GM18505 (cell line): ENCODE data around the gene IL2RG.

ENCODE experiments used
- ATAC-seq: cut with Tn5 transposase; IDR thresholded peaks from one replicate; pipeline ENCODE4 v1.9.1; 2021; ENCODE audit not compliant: unreplicated experiment
- POLR2A ChIP-seq: IDR thresholded peaks from 4 replicates; pipeline ENCODE4 v1.6.1; 2011; ENCODE audit warnings: borderline replicate concordance; ENCODE audit not compliant: insufficient read depth, insufficient read length; ENCODE audit errors: extremely low read depth

The IL2RG gene

DNA sequence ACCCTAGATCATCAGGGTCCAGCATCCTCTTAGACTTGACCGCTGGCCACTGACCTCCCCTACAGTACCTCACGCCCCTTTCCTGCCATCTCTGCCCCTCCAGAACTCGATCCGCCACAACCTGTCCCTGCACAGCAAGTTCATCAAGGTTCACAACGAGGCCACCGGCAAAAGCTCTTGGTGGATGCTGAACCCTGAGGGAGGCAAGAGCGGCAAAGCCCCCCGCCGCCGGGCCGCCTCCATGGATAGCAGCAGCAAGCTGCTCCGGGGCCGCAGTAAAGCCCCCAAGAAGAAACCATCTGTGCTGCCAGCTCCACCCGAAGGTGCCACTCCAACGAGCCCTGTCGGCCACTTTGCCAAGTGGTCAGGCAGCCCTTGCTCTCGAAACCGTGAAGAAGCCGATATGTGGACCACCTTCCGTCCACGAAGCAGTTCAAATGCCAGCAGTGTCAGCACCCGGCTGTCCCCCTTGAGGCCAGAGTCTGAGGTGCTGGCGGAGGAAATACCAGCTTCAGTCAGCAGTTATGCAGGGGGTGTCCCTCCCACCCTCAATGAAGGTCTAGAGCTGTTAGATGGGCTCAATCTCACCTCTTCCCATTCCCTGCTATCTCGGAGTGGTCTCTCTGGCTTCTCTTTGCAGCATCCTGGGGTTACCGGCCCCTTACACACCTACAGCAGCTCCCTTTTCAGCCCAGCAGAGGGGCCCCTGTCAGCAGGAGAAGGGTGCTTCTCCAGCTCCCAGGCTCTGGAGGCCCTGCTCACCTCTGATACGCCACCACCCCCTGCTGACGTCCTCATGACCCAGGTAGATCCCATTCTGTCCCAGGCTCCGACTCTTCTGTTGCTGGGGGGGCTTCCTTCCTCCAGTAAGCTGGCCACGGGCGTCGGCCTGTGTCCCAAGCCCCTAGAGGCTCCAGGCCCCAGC lies 10.5 kb downstream of the IL2RG start:
- no peak for TF ChIP-seq POLR2A
- ATAC-seq, result no peak

DNA sequence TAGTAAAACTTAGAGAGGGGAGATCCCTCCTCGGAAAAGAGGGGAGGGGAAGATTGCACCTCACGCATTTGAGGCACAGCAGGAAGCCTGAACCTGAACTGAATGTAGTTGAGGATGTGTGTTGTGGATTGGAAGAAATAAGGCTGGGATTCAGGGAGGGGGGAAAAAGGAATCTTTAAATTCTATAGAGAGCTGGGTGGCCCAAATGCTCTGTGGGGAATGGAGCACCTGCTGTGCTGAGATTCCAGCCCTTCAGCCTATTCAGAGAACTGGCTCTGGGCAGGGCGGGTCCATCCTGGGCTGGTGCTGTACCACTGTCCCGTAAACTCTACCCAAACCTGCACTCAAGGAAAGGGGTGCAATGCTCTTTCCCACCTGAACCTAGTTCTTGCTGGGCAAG lies 11.6 kb downstream of the IL2RG start:
- TF ChIP-seq POLR2A, result no peak
- no peak for ATAC-seq

DNA sequence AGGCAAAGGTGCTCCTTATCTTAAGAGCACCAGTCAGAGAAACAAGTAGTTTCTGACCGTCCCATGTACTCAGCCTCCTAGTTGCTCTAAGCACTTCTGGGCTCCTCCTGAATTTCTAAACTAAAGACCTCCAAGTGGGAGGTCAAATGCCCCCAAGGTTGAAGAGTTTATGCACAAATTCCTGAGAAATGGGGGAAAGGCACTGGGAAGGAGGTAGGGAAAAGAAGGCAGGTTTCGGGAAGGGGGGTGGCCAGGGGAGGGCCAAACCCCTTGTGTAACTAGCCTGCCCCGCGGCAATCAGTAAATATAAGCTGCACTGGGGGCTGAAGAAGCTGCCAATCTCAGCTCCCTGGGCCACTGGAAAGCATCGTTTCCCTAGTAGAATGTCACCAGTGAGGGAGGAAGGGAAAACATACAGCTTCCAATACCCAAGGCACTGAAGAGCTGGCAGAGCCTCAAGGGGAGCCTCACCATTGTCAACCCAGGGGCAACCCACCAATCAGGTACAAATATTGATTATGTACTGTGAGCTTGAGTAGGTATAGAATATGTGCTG lies 12.3 kb downstream of the IL2RG start:
- ATAC-seq, result no peak
- no peak for TF ChIP-seq POLR2A

DNA sequence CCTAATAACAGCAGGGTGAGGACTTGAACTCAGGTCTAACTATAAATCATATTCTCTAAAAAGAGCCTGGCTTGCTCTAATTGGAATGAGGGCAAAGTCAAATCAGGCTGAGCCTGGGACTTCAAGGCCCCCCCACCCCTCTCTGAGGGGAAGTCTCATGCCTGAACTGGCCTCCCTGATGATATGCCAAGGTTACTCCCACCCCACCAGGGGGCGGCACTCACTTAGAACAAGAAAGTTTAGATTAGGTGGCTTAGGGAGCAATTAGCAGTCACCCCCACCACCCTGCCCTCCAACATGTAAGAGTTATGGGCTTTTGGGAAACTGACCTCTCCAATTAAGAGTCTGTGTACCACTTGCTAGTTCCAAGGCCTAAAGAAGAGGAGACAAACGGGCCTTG lies 13.1 kb downstream of the IL2RG start:
- no peak for ATAC-seq
- no peak for TF ChIP-seq POLR2A

DNA sequence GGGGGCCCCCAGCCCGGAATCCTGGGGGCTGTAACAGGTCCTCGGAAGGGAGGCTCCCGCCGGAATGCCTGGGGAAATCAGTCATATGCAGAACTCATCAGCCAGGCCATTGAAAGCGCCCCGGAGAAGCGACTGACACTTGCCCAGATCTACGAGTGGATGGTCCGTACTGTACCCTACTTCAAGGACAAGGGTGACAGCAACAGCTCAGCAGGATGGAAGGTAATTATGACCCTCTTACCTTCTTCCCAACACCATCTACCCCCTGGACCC lies 14.7 kb downstream of the IL2RG start:
- ATAC-seq, result no peak
- no peak for TF ChIP-seq POLR2A

DNA sequence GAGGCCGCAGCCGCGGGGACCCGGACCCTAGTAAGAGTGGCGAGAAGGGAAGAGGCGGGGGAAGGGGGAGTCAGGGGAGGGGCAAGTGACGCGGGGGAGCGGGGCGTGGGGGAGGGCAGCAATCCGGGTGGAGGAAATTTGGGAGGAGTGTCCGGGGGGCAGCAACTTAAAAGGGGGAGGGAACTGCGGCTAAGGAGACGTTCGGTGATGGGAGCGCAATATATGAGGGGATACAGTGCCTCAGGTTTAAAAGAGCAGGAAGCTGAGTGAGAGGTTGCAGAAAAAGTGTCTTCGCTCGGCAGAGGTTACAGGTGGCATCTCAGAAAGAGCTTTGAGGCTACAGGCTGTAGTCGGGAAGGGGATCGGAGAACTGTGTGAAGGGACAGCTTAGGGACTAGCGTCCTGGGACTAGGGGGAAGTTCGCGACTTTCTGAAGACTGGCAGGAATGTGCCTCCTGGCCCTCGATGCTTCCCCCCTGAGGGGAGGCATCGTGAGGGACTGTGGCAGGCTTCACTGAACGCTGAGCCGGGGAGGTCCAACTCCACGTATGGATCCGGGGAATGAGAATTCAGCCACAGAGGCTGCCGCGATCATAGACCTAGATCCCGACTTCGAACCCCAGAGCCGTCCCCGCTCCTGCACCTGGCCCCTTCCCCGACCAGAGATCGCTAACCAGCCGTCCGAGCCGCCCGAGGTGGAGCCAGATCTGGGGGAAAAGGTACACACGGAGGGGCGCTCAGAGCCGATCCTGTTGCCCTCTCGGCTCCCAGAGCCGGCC lies 15.2 kb downstream of the IL2RG start:
- no peak for TF ChIP-seq POLR2A
- ATAC-seq, result peak; percentile 18

DNA sequence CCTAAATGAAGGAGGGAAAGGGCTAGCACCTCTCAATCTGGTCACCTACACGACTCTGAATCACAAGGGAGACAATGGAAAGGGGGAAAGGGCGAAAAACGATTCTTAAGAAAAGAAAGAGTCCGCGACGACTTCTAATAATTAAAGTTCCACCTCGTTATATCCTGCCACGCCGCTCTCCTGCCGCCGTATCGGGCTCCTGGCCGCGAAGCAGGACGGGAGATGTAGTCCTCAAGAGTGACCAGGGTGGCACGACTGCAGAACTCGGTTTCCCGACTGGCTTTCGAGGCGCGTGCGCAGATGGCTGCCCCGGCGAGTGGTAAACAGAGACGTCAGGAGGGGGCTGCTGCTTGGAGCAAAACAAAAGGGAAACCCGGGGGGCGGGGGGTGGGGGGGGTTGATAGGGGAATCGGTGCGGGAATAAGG lies 15.8 kb downstream of the IL2RG start, which contains the start of gene FOXO4:
Gene FOXO4, plus strand, starts transcription at position 297 of the 426 bp plus-strand sequence. CDS start 678 bp downstream, outside the sequence.
- peak; percentile 83 for ATAC-seq
- peak; percentile 53 for TF ChIP-seq POLR2A

DNA sequence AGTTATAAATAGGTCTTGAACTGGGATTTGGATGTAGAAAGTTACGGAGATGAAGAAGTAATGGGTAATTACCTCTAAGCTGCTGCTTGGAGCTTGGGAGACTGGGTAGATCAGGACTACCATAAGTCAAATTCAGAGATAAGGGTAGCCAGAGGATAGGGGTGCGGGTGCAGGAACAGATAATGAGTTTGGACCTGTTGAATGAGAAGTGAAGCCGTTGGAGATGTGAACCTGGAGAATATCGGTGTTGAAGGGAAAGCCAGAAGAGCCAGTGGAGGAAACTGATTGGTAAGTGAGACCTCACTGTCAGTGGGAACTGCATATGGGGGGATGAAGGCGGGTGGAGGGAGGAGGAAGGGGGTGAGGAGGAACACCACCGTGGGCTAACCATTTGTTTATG lies 16.3 kb downstream of the IL2RG start:
- ATAC-seq, result no peak
- TF ChIP-seq POLR2A, result no peak

DNA sequence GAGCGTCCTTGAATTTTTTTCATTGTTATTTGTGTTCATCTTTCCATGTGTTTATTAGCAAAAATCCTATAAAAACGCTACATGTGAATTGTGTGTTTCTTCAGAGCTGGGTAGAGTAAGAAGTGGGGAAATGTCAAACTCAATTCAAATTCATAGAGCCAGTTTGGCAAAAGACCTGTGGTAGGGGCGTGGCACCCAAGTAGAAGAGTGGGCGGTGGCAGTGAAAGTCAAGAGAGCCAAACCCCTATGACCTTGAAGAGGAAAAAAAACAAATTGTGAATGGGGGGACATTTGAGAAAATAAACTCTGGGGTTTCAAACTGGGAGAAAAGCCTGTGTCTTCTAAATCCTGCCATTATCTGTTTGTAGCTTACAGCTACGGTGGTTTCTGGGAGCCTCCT lies 20.1 kb downstream of the IL2RG start:
- no peak for TF ChIP-seq POLR2A
- no peak for ATAC-seq

DNA sequence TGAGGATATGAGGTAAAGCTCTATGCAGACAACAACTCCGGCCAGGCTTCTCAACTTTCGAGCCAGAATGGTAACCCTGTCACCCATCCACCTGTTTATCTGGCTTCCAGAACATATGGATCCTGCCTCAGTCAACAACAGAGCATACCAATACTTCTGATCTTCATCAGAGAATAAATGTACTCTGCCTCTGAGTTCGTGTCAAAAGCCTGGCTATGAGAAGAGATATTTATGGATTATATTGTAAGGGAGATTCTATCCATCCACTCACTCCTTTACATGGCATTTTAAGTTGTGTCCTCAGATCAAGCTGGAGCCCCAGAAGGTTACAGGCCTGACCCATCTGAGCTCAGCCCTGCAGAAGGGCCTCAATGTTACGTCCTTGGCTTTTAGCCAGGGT lies 25.5 kb downstream of the IL2RG start:
- TF ChIP-seq POLR2A, result no peak
- no peak for ATAC-seq

DNA sequence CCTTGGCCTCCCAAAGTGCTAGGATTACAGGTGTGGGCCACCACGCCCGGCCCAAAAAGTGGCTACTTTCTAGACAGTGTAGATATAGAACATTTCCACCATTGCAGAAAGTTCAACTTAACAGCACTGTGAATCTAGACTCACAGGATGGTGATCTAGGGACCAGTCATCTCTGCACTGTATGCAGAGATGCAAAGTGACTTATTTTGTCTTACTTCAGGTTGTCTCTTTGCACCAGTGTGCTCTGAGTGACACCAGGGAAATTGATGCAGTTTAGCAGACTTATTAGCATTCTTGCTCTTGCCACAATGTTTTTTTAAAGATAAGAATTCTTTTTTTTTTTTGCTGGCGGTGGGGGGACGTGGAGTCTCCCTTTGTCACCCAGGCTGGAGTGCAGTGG lies 28.6 kb downstream of the IL2RG start:
- ATAC-seq, result no peak
- no peak for TF ChIP-seq POLR2A

DNA sequence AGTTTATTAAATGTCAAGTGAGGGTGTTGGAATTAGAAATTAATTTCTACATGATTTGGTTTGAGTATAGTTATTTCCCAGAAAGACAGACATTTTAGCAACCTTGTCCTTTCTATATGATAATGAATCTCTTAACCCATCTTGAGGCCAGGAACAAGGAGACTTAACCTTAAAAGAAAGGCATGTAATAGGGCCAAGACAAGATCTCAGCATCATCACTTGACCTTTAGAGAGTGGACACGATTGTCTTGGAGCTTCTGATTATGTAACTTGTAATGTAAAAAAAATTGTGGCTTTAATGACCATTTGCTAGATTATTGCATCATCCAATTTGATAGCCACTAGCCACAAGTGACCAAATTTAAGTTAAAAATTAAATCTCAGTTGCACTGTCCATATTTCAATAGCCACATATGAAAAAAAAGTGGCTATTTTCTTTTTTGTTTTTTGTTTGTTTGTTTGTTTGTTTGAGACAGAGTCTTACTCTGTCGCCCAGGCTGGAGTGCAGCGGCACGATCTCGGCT lies 29.2 kb downstream of the IL2RG start:
- no peak for ATAC-seq
- no peak for TF ChIP-seq POLR2A

DNA sequence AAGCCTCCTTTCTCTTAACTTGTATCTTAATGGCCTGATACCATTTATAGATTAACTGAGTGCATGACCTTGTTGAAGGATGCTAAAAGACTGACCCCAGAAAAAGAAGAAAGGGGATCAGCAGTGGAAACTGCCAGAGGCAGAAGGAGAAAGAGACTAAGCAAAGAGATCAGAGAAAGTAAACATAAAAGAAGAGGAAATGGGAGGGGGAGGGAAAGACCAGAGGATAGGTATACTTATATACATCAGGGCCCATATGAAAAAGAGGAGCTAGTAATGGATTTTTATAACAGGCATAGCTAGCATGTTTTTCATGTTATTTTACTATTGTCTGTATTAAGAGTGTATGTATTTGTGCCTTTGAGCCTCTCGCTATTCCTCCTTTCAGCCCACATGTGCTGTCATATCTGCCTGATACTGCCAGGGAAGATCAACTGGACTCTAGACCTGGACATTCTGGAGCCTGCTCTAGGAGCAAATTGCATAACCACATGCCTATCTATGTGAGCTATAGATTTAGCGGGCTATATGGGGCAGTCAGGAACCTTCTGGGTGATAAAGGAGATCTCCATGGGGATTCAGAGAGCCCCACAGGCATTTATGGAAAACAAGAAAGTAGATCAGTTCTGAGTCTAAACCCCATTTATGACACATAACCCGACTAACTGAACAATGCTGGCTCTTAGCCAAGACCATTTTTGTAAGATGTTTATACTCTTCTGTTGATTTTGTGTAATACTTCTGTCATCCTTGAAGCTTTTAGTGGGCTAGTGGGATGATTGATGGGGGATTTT lies 29.9 kb downstream of the IL2RG start:
- TF ChIP-seq POLR2A, result no peak
- no peak for ATAC-seq

DNA sequence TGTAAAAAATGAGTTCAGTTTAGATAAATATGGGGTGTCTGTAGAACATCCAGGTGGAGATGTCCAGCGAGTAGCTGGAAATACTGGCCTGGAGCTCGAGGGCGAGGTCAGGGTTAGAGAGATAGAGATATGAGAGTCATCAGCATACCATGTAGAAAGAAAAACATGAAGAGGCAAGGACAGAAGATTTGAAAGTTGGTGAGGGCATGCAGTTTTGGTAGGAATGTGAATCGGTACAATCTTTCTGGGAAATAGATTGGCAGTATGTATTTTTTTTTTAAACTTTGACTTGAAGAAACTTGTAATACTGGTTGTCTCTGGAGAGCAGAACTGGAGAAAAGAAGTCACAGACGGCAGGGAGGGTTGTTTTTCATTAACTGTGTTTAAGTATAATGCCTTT lies 40.8 kb downstream of the IL2RG start:
- ATAC-seq, result no peak
- TF ChIP-seq POLR2A, result no peak
